ENCODE measurements around the gene PRR3. TPM values are rescaled to one million over a fixed set of nuclear protein-coding genes. Genes with fewer than 3 reads are reported as not detected.

Gene PRR3
- total and polyA plus RNA-seq, 2 of the 13 experiments (the other 11 are each of a cell fraction or from before 2014, with no cell fraction given), result 14.6 to 21.2 TPM

- TF ChIP-seq ZBED4 (CRISPR knock-in tag; IDR thresholded peaks at IDR 0.05; ENCODE audit: borderline replicate concordance) (no peak), RAD21 (CRISPR knock-in tag; IDR thresholded peaks at IDR 0.05) (no peak), ZNF790 (CRISPR knock-in tag; IDR thresholded peaks at IDR 0.05; ENCODE audit: borderline replicate concordance) (no peak), ZNF550 (CRISPR knock-in tag; IDR thresholded peaks at IDR 0.05; ENCODE audit: borderline replicate concordance) (no peak), ZNF503 (CRISPR knock-in tag; IDR thresholded peaks at IDR 0.05) (no peak), ZMYM2 (CRISPR knock-in tag; IDR thresholded peaks at IDR 0.05) (no peak), TSC22D2 (CRISPR knock-in tag; IDR thresholded peaks at IDR 0.05; ENCODE audit: borderline replicate concordance) (no peak), ELF1 (CRISPR knock-in tag; IDR thresholded peaks at IDR 0.05) (peak; percentile 87), ATAD3A (CRISPR knock-in tag; IDR thresholded peaks at IDR 0.05) (no peak), PRMT3 (CRISPR knock-in tag; IDR thresholded peaks at IDR 0.05; ENCODE audit: borderline replicate concordance, low read depth) (0 out of 2 replicates have a peak, but pooled peaks have one; percentile 29), RNF2 (conservative IDR thresholded peaks at IDR 0.05; ENCODE audit: low read depth) (no peak), MEIS2 (CRISPR knock-in tag; IDR thresholded peaks at IDR 0.05) (peak; percentile 24; the same call in 1 of the 2 replicates), TCF7 (IDR thresholded peaks at IDR 0.05; ENCODE audit: low read depth) (no peak), ZNF224 (CRISPR knock-in tag; IDR thresholded peaks at IDR 0.05) (no peak), SAP130 (CRISPR knock-in tag; IDR thresholded peaks at IDR 0.05; ENCODE audit: low read depth) (peak; percentile 8; the same call in 1 of the 2 replicates), GABPA (IDR thresholded peaks at IDR 0.05; ENCODE audit: low read depth, low read length) (no peak), GABPA (CRISPR knock-in tag; IDR thresholded peaks at IDR 0.05; ENCODE audit: low read depth) (0 out of 2 replicates have a peak, but pooled peaks have one; percentile 33), SOX13 (IDR thresholded peaks at IDR 0.05) (no peak), SOX13 (CRISPR knock-in tag; conservative IDR thresholded peaks at IDR 0.05 in 1 of 2, IDR thresholded peaks at IDR 0.05 in 1 of 2) (0 out of 4 replicates have a peak, but pooled peaks of 1 of the 2 experiments have one; percentile 4), ZNF563 (CRISPR knock-in tag; IDR thresholded peaks at IDR 0.05) (peak; percentile 40; the same call in 1 of the 2 replicates), ZNF512 (CRISPR knock-in tag; IDR thresholded peaks at IDR 0.05) (no peak), REXO4 (CRISPR knock-in tag; IDR thresholded peaks at IDR 0.05; ENCODE audit: borderline replicate concordance) (no peak), ZNF382 (CRISPR knock-in tag; IDR thresholded peaks at IDR 0.05; ENCODE audit: borderline replicate concordance) (no peak), ZNF446 (CRISPR knock-in tag; IDR thresholded peaks at IDR 0.05) (no peak)
Measured at GRCh38 chr6:30554962-30555815, 1.9 kb upstream of the PRR3 start (continued).
